HFF-Myc (cell line): Measurements from ENCODE around the gene STK39.

ENCODE experiments used
- DNase-seq: peaks from one replicate; pipeline ENCODE4 v3.0.0-alpha.2; 2011; ENCODE audit warnings: low read depth; ENCODE audit errors: extremely low read depth
- H3K4me3 ChIP-seq: replicated peaks from 2 replicates; pipeline ENCODE4 v1.5.1; 2011; ENCODE audit warnings: low read depth, mild to moderate bottlenecking, control low read depth, low read length
- CTCF ChIP-seq: IDR thresholded peaks from 2 replicates; pipeline ENCODE4 v1.5.1; 2012; ENCODE audit warnings: mild to moderate bottlenecking, low read depth, low read length, control low read depth; ENCODE audit errors: missing control alignments

Gene STK39

GRCh38 chr2:168247341-168248261 lies at the start of gene STK39:
STK39 (minus strand) TSS chr2:168247595; CDS start chr2:168247435, 160 bp downstream.
- peak within 1 kb of the TSS; percentile 66 for H3K4me3 ChIP-seq
- DNase-seq = no peak
- TF ChIP-seq CTCF = peak; percentile 13

GRCh38 chr2:168295051-168295450 lies 47.7 kb upstream of the STK39 start:
- DNase-seq = no peak
- H3K4me3 ChIP-seq = no peak overlapping the region
- no peak for TF ChIP-seq CTCF

GRCh38 chr2:168294409-168294808 lies 47.0 kb upstream of the STK39 start:
- no peak for DNase-seq
- TF ChIP-seq CTCF = no peak
- no peak overlapping the region for H3K4me3 ChIP-seq

- no peak for TF ChIP-seq CTCF
- no peak for DNase-seq
- H3K4me3 ChIP-seq = no peak overlapping the region
These were observed 46.4 kb upstream of the STK39 start for GRCh38 chr2:168293766-168294165.

GRCh38 chr2:168290391-168290790 lies 43.0 kb upstream of the STK39 start:
- H3K4me3 ChIP-seq = no peak overlapping the region
- no peak for TF ChIP-seq CTCF
- no peak for DNase-seq

- H3K4me3 ChIP-seq = no peak overlapping the region
- TF ChIP-seq CTCF = no peak
- no peak for DNase-seq
These were observed 42.5 kb upstream of the STK39 start for GRCh38 chr2:168289880-168290279.
